ENCODE data around the gene HHIP.

DNA sequence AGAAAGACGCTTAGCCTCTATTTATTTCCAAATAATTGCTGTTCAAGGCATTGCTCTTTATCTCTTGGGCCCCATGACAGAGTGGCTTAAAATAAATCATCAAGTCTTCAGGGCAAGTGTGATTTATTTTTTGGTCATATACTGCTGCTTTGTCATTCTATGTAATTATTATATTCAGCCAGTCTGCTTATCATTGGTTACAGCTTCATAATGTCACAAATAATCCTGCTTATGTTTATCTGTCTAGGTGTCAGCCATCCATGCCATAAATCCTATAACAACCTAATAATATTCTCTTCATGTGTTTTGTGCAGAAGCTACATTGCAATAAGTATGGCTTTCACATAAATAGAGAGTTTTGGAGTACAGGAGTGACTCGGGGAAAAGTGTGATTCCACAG, 41.0 kb downstream of the HHIP start:
- TF ChIP-seq SUZ12 (IDR thresholded peaks at IDR 0.05) (no peak), FOXM1 (IDR thresholded peaks at IDR 0.05; ENCODE audit: borderline replicate concordance) (no peak), TARDBP (IDR thresholded peaks at IDR 0.05) (no peak), ZNF384 (IDR thresholded peaks at IDR 0.05) (no peak), FOXA1 (IDR thresholded peaks at IDR 0.05) (no peak), FOXK2 (IDR thresholded peaks at IDR 0.05) (no peak), BHLHE40 (IDR thresholded peaks at IDR 0.05; ENCODE audit: borderline replicate concordance) (no peak), PKNOX1 (IDR thresholded peaks at IDR 0.05) (no peak), SP1 (IDR thresholded peaks at IDR 0.05) (no peak), ELF4 (IDR thresholded peaks at IDR 0.05) (no peak)
